Measurements from ENCODE around the gene TSHZ1. TPM values are rescaled to one million over a fixed set of nuclear protein-coding genes. Genes with fewer than 3 reads are reported as not detected.

TSHZ1 gene
- total and polyA plus RNA-seq, 9 donors, result 27.9 to 109 (median 65.6) TPM

DNA sequence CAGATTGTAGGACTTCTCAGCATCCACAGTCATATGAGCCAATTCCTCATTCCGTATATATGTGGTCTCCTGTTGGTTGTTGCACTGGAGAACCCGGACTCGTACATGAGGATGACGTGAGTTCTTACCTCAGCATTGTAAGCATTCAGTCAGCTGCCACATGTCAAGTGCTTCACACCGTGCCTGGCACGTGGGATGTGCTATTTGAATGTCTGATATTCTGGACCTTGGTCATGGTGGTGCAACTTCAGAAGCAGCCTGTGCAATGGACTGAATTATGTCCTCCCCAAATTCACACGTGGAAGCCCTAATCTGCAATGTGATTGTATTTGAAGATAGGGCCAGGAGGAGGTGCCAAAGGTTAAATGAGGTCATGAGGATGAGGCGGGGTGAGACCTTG lies 33.7 kb upstream of the TSHZ1 start:
- no peaks in the 10 kb centered on the region for H3K4me1 ChIP-seq (ENCODE audit: insufficient read depth)
- WGBS, 3 donors, result 78 to 79% (median 78%) methylated on average over 8 of the region's 8 CpGs
- TF ChIP-seq EP300 (IDR thresholded peaks at IDR 0.05), result no peak
- TF ChIP-seq, protein P1, sequence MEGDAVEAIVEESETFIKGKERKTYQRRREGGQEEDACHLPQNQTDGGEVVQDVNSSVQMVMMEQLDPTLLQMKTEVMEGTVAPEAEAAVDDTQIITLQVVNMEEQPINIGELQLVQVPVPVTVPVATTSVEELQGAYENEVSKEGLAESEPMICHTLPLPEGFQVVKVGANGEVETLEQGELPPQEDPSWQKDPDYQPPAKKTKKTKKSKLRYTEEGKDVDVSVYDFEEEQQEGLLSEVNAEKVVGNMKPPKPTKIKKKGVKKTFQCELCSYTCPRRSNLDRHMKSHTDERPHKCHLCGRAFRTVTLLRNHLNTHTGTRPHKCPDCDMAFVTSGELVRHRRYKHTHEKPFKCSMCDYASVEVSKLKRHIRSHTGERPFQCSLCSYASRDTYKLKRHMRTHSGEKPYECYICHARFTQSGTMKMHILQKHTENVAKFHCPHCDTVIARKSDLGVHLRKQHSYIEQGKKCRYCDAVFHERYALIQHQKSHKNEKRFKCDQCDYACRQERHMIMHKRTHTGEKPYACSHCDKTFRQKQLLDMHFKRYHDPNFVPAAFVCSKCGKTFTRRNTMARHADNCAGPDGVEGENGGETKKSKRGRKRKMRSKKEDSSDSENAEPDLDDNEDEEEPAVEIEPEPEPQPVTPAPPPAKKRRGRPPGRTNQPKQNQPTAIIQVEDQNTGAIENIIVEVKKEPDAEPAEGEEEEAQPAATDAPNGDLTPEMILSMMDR (IDR thresholded peaks at IDR 0.05), result no peak
- TF ChIP-seq POLR2A (IDR thresholded peaks at IDR 0.05), result no peak
- DNase-seq, result no peak
- peaks cover 0 to 3% of the 10 kb centered on the region in 2 donors for H3K9me3 ChIP-seq
- H3K4me3 ChIP-seq, result no peak overlapping the region
- H3K36me3 ChIP-seq, result no peaks in the 10 kb centered on the region
- intact Hi-C loops (cut with DNase I), result no loop called here
- no peaks in the 10 kb centered on the region for H3K27me3 ChIP-seq
- no peak overlapping the region for H3K27ac ChIP-seq

DNA sequence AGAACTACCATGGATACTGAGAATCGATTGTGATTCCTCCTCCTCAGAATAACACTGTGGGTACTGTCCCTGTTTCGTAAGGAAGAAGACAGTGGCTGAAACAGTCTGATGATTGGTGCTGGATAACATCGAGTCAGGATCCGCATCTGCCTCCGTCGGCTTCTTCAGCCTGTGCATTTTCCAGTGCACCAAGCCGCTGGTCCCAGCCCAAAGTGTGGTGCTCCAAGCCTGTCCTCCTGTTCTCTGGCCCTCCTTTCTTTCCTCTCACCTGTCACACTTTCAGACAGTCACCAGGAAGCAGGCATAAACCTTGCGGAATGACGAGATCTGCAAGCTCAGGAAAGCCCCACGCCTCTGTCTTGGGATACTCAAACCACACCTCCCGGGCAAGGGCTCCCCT lies 32.2 kb upstream of the TSHZ1 start:
- H3K27ac ChIP-seq, result no peak overlapping the region
- intact Hi-C loops (cut with DNase I), result no loop called here
- H3K4me3 ChIP-seq, result no peak overlapping the region
- no peak for TF ChIP-seq EP300 (IDR thresholded peaks at IDR 0.05)
- no peak for TF ChIP-seq POLR2A (IDR thresholded peaks at IDR 0.05)
- TF ChIP-seq, protein P1 (IDR thresholded peaks at IDR 0.05), result no peak
- no peaks in the 10 kb centered on the region for H3K36me3 ChIP-seq
- H3K4me1 ChIP-seq (ENCODE audit: insufficient read depth), result no peaks in the 10 kb centered on the region
- peaks cover 0 to 3% of the 10 kb centered on the region in 2 donors for H3K9me3 ChIP-seq
- no peaks in the 10 kb centered on the region for H3K27me3 ChIP-seq
- DNase-seq, result no peak
- 92 to 96% (median 96%) methylated on average over 11 of the region's 11 CpGs for WGBS, 3 donors

DNA sequence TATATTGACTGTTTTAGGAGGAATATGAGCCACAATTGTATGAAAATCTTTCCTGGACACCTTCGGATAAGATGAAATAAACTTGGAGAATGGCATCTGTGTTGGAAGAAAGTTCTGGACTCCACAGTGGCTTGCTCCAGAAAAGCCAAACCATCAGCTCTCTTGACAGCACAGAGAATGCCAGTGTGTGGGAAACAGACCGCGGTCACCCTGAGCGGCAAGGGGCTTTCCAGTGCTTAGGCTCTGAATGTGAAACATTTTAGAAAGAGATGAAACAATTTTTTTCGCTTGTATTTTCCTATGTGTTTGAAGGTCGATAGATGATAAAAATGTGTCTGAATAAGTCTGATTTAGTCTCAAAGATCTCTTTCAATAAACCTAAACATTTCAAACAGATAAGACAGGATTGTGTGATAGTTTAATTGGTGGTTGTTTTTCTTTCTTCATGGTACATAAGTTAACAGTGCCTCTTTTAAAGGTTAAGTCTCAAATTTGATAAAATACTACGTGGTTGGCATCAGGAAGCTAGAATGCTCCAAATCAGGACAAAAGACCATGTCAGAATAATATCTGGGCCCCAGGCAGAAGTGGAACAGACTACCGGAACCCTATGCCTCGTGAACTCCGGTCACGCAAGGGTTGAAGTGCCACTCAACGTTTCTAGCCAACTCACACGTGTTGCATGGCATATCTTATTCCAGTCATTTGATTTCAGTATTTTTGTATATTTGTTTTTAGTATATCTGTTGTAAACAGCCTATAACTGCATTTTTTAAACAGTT lies 30.6 kb upstream of the TSHZ1 start:
- H3K9me3 ChIP-seq, result peaks cover 0 to 3% of the 10 kb centered on the region in 2 donors
- no peak overlapping the region for H3K4me3 ChIP-seq
- no peaks in the 10 kb centered on the region for H3K27me3 ChIP-seq
- TF ChIP-seq EP300 (IDR thresholded peaks at IDR 0.05) (no peak), POLR2A (IDR thresholded peaks at IDR 0.05) (no peak)
- TF ChIP-seq, protein P1 (IDR thresholded peaks at IDR 0.05), result no peak
- DNase-seq, result no peak
- H3K4me1 ChIP-seq (ENCODE audit: insufficient read depth), result no peaks in the 10 kb centered on the region
- WGBS, 3 donors, result 86 to 87% (median 86%) methylated on average over 13 of the region's 13 CpGs
- no peak overlapping the region for H3K27ac ChIP-seq
- H3K36me3 ChIP-seq, result no peaks in the 10 kb centered on the region
- intact Hi-C loops (cut with DNase I), result no loop called here

DNA sequence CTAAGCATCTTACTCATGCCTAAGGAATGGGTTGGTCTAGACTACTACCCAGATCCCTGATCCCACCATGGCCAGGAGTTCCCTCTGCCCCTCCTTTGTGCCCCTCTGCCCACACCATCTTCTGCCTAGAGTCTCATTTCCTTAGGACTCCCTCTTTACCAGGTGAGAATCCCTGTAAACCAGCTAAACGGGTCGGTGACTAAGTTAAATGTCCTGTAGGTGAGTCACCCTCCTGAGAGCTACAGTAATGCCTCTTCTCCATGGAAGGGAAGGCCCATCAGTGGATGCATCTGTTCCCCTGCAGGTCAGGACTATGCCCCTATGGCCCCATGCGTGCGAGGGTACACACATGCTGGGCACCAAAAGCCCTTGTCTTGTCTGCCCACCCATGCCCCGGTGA lies 27.1 kb upstream of the TSHZ1 start:
- Histone ChIP-seq H3K4me3 (no peak overlapping the region), H3K4me1 (ENCODE audit: insufficient read depth) (no peaks in the 10 kb centered on the region), H3K9me3 (no peaks in the 10 kb centered on the region), H3K36me3 (no peaks in the 10 kb centered on the region), H3K27ac (no peak overlapping the region), H3K27me3 (no peaks in the 10 kb centered on the region)
- intact Hi-C loops (cut with DNase I), result no loop called here
- 77 to 88% (median 86%) methylated on average over 5 of the region's 5 CpGs for WGBS, 3 donors
- no peak for DNase-seq
- TF ChIP-seq POLR2A (IDR thresholded peaks at IDR 0.05), result no peak
- TF ChIP-seq, protein P1 (IDR thresholded peaks at IDR 0.05), result no peak
- TF ChIP-seq EP300 (IDR thresholded peaks at IDR 0.05), result no peak
